GM21381 (cell line): ENCODE data around the gene MAML3.
"Not testable (repeated sequence)": the region's sequence is repeated elsewhere in the genome, so short reads cannot be mapped to it uniquely, and the experiment has no call there.

ENCODE experiments used
- ATAC-seq: cut with Tn5 transposase; IDR thresholded peaks from one replicate; pipeline ENCODE4 v1.9.1; 2021; ENCODE audit warnings: mild to moderate bottlenecking, moderate library complexity; ENCODE audit not compliant: unreplicated experiment

Gene MAML3

DNA sequence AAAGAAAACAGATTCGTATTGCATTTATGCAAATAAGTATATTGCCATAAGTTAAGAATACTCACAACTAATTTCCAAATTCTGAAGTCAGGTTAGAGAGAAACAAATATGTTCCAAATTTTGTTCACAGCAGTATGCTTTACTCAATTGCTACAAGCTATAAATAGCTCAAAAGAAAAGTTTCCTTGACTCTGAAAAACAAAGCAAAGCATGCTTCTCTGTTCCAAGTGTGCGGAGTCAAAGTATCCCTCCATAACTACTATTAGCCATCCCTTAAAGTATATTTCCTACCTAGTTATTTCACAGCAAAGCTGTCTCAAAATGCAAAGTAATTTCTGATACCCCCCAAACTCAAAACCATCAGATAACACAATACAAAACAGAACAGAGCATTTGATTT, 441.1 kb downstream of the MAML3 start:
- ATAC-seq: no peak

DNA sequence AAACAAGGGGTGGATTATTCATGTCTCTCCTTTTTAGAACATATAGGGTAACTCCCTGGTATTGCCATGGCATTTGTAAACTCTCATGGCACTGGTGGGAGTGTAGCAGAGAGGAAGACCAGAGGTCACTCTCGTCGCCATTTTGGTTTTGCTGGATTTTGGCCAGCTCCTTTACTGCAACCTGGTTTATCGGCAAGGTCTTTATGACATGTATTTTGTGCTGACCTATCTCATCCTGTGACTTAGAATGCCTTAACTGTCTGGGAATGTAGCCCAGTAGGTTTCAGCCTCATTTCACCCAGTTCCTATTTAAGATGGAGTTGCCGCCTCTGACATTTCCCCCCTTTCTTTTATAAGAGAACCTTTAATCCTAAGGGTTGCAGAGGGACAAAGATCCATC, 442.5 kb downstream of the MAML3 start:
- ATAC-seq: no peak

DNA sequence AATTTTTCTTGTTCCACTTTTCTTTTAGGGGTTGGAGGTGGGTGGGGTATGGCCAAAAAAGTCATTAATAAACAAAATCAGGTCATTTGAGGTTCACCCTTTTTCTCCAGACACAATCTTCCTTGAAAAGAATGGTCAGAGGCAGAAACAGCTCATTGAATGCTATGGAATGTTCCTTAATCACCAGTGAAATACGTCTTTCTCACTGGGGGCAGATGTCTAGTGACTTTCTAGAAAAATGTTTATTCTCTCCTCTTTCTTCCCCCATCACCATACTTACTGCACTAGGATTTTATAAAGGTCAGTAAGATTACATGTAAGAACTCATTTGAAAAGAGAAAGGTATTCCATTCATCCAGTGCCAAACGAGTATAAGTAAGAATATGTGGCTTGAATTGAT, 443.9 kb downstream of the MAML3 start:
- no peak for ATAC-seq

DNA sequence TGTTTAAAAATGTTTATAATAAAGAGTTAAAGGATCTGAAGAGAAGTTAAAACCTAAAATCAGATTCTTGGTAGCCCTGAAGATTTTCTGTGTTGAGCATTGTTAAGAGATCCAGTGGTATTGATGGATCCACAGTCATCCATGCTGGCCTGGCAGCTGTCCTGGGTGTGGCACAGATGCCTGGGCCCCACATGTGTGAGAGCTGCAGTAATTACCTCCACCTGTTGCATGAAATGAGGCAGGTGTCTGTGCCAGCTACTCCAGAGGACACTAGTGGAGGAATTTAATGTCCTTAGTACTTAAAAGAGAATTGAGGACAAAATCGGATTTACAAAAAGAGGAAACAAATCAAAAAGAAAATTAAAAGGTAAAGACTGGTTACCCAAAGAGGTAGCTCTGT, 444.3 kb downstream of the MAML3 start:
- no peak for ATAC-seq

DNA sequence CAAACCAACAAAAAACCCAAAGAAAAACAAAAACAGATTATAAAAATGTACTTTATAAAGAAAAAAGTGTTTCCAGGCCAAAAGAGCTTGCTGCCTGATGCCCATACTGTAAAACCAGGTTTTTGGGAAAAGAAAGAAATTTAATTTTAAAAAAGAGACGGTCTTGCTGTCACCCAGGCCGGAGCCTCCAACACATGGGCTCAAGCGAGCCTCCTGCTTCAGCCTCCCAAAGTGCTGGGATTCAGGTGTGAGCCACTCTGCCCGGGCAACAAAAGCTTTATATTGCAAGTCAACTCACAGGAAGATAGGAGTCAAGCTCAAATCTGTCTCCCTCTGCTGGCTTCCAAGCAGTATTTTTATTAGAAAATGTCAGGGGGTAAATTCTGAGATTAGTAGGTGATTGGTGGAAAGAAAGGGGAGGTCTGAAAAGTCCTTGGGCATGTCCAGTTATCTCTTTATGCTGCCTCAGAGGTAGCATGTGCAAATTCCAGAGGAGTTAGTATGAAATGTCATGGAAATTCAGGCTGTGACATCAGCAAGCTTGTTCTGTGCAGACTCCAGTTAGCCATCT, 449.0 kb downstream of the MAML3 start:
- no peak for ATAC-seq

DNA sequence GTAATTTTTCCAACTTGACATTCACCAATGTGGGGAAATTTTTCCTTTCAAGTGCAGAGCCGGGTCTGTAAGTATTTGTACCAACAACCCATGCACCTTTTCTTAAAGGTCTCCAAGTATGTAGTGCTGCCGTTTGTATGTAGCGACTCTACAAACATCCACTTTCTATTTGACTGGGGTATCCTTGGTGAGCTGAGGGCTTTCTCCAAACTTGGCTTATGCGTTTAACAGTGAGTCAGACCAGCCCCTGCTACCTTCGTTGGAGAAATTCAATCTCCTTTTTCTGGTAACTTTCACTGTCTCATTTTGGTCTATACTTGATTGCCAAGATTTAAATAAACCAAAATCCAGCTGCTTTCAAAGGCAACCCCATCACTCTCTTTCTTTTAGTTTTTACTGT, 453.4 kb downstream of the MAML3 start:
- ATAC-seq: no peak

DNA sequence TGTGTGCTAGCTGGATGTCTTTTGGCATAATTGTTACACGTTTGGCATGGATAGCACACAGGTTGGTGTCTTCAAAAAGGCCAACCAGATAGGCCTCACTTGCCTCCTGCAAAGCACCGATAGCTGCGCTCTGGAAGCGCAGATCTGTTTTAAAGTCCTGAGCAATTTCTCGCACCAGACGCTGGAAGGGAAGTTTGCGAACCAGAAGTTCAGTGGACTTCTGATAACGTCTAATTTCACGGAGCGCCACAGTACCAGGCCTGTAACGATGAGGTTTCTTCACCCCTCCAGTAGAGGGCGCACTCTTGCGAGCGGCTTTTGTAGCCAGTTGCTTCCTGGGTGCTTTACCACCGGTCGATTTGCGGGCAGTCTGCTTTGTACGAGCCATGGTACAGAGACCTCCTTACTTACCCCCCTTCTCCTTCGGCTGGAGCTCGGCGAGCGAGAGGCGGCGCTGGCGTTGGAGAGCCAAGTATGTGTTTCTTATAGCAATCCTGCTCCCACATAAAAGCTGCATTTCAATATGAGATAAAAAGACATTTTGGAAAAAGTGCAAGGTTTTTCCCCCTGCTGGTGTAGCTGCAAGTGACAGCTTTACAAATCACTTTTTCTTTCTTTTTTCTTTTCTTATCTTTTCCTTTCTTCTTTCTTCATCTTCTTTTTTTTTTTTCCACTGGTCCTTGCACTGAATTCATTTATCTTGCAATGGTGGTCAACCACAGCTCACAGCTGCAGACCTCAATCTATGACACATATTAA, 455.6 kb downstream of the MAML3 start:
- not testable (repeated sequence) for ATAC-seq

DNA sequence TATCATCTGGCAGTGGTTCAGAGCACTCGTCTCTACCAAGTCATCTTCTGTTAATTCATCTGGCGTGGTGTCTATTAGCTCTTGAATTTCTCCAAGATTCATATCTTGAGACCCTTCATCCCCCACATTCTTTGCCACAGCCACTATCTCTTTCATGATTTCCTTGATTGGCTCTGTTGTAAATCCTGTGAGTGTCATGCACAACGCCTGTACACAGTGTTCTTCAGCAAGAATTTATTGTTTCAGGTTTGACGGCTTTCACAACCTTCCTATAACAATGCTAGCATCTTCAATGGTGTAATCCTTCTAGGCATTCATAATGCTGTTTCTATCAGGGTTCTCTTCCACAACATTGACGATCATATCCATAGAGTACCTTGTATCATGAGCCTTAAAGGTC, 457.5 kb downstream of the MAML3 start:
- ATAC-seq: no peak

DNA sequence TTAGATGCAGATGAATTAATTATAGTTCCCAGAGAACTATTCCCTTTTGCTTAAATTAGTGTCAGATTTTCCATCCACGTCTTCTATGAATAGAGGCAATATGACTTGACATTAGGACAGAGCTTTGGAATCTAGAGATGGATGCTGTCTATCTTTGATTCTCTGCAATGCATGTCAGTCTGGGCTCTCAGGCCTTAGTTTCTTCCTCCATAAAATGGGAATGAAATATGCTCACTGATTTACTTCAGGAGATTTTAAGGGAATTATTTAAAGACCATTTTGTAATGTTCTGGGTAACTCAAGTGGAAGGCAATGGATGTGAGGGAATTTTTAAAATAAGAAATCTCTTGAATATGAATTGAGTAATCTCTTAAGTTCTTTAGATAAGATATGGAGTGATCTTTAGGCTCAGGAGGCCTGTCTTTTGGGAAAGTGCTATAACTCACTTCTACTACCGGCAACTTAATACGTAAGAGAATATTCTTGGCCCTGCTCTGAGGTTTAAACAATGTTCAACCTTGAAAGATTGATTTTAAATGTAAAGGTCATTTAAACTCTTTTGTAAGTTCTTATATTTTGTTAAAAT, 459.4 kb downstream of the MAML3 start:
- no peak for ATAC-seq

DNA sequence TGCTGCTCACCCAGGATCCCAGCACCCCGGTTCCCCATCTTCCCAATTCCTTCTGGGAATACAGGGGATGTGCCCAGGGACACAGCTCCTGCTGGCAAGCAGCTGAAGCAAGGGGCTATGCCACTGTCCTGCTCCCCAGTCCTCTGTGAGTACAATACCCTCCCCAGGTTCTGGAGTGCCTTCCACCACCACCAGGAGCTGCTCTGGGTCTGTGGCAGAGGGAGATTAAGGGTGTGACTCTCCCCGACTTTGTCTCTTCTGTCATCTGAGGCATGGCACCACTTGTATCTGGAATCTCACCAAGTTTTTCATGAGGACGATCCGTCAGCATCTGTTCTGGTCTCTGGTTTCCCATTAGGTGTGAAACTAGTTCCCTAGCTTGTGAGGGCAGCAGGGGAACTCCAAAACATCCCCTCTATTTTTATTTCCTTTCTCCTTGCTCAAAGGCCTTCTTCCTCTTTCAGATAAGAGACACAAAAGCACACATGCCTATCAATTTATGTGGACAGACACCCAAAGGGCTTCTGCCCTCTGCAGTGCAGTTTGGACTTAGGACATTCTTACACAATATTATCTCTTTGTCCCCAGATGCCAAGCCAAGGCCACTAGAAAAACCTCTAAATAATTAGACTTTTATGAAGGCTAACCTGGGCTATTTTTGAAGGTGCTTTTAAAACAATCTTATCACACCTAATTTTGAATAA, 461.5 kb downstream of the MAML3 start:
- no peak for ATAC-seq

DNA sequence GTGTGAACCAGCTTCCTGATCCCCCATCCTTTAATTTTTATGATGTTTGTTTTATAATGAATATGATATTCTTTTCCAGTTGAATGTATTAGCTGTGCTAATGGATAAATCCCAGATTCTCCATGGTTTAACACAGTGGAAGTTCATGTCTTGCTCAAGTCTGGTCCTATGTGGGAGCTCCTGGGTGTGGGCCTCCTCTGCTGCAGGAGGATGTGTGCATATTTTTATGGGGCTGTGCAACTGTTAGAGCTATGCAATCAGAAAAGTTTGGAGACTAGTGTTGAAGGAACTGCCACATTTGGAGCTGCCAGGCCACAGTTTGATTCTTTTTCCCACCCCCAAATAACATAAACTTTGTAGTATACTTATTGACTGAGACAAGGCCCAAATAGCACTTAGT, 463.6 kb downstream of the MAML3 start:
- no peak for ATAC-seq

DNA sequence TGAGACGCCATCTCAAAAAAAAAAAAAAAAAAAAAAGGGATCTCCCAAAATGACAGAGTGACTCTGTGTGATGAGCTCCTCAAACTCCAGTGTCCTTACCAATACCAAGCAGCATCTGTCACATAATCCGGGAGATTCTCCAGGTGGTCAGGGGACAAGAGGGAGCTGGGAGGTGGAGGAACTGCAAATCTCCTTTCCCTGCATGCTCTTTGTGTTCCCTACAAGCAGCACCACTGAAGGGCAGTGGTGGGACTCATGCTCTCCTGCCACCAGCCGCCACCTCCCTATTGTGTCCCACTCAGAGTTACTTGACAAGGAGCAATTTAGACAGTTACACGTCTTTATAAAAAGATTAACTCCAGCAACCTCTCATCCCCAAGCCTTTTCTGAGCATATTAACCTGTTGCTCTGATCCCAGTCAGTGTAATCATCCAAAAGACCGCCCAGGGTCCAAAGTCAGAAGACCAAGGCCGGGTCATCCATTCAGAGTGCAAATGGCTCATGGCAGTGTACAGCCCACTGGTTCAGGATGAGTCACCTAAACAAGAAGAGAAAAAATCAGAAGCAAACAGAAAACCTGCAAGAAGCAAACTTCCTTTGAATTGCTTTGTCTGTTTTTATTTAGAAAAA, 464.8 kb downstream of the MAML3 start:
- ATAC-seq: no peak

DNA sequence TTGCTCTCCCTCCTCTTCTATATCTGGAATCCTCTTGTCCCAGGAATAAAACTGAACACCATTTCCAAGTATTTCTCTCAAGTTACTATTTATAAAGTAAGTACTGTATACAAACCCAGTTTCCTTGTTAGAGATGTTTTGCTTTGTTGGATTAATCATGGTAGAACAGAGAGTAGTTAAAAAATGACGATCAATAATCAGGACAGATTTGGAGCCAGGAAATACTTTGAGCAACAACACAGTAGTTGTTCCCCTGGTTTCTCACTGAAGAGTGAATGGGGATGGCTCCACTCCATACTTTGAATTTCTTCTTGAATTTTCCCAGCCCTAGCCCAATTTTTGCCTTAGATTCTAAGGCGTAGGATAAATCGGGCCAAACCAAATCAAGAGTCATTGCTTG, 467.0 kb downstream of the MAML3 start:
- no peak for ATAC-seq

DNA sequence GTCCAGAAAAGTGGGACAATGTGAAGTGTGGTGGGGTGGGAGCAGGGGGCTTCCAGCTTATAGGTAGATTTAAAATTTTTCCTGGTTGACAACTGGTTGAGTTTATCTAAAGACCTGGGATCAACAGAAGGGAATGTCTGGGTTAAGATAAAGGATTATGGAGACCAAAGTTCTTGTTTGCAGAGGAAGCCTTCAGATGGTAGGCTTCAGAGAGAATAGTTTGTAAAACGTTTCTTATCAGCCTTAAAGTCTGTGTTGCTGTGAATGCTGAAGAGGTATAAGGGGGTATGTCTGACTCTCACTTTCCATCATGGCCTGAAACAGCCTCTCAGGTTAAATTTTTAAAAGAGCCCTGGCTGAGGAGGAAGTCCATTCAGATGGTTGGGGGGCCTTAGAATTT, 467.9 kb downstream of the MAML3 start:
- ATAC-seq: no peak

DNA sequence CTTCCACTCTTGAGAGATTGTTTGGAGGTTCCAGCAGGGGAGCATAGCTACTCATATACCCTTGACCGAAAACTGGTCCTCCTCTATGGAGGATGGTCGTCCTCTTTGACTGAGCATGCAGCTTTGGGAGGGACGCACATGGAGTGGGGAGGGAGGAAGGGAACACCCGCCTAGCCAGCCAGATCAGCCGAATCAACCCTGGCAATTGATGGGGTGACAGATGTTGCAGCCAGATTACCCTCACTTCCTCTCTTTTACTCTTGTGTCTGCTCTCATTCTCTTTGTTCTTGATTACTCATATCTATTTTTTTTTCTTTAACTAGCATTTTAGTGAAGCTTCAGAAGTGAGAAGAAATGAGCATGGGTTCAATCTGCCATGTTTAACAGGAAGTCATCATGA, 468.8 kb downstream of the MAML3 start:
- ATAC-seq: no peak

DNA sequence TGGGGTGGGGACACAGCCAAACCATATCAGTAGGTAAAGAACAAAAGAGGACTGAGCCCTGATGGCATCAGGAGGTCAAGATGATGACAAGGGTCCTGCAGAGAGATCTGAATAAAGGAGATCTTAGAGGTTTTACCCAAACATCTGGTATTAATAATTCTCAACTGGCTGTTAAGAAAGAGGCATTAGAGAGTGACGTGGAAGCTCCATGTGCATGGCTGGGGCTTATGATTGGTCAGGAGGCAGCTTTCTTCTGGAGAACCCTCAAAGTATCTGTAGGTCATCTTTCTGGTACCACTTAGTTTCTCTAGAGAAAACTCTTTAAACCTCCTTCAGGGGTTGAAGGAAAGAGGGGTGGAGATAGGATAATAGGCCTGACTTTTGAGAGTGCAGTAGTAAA, 469.6 kb downstream of the MAML3 start:
- ATAC-seq: no peak

DNA sequence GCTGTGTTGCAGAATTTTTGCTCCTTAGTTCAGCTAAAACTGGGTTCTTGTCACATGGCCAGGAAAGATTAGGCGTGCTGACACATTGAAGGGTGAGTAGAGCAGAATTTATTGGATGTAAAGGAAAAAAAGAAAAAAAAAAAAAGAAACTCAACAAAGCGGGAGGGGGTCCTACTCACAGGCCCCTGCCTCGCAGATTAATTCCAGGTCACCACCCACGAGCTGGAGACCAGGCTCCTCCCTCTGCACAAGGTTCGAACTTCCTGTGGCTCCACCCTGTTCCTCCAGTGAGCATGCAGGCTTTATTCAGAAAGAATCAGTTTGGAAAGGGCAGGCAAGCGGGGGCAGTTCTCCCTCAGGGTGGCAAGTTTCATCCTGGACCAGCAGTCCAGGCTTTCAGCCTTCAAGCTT, 471.2 kb downstream of the MAML3 start:
- ATAC-seq: no peak

DNA sequence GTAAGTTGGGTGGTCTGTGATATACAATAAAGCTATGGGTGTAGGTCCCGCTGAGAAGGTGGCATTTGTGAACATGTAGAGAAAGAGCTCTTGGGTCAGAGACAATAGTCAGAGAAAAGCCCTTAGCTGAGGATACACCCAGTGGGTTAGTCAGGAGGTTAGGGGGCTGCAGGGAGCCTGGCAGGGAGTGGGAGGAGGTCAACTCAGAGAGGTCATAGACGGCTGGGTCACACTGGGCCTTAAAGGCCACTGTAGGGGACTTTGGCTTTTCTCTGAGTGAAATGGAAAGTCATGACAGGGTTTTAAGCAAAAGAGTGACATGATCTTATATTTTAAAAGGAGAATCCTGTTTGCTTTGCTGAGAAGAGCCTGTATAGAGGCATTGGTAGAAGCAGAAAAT, 471.7 kb downstream of the MAML3 start:
- no peak for ATAC-seq

DNA sequence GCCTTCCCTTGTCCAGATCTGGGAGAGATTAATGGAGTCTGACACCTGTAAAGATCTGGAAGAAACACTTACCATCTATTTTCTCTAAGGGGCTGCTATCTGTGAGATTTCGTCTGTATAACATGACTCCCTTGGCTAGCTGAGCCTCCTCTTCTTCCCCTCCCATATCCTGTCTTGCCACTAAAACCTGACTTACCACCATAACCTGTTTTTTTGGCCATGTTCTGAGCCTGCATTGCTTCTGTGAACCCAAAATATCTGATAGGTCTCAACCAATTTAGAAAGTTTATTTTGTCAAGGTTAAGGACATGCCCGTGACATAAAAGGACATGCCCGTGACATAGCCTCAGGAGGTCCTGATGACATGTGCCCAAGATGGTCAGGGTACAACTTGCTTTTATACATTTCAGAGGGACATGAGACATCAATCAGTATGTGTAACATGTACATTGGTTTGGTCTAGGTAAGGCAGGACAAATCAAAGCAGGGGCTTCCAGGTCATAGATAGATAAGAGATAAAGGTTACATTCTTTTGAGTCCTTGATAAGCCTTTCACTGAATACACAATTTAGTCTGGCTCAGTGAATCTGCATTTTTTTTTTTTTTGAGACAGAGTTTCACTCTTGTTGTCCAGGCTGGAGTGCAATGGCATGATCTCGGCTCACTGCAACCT, 476.9 kb downstream of the MAML3 start:
- ATAC-seq: no peak

DNA sequence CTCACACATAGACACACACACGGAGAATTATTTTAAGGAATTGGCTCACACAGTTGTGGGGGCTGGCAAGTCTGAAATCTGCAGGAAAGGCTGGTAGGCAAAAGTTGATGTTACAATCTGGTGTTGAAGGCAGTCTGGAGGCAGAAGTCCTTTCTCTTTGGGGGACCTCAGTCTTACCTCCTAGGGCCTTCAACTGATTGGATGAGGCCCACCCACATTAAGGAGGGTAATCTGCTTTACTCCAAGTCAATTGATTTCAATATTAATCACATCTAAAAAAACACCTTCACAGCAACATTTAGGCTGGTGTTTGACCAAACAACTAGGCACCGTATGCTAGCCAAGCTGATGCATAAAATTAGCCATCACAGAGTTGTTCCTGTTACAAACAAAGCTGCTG, 477.6 kb downstream of the MAML3 start:
- no peak for ATAC-seq

DNA sequence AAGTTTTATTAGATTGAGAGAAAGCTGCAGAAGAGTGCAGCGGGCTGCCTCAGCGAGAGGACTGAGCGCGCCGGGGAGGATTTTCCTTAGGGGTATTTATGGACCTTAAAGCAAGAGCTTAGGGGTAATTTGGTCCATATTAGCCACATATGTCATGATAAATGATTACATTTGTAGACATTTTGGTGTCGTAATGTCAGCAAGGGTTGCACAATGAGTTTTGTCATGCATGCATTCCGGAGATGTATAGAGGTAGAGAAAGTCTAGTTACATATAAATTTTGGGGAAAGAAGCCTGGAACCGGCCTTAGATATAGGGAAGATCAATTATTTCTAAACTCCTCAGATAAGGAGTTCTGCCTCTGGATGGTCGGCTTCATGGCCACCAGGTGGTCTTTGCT, 478.3 kb downstream of the MAML3 start:
- no peak for ATAC-seq
